HG03521 (cell line): ENCODE measurements around the gene ABCC9.

Source experiments
- ATAC-seq: cut with Tn5 transposase; IDR thresholded peaks from one replicate; pipeline ENCODE4 v1.9.1; 2021; ENCODE audit warnings: mild to moderate bottlenecking, moderate library complexity; ENCODE audit not compliant: unreplicated experiment

ABCC9 gene

GRCh38 chr12:21881965-21882364 lies 59.3 kb downstream of the ABCC9 start:
- no peak for ATAC-seq

- no peak for ATAC-seq
These were observed 61.9 kb downstream of the ABCC9 start for GRCh38 chr12:21879312-21879711.

GRCh38 chr12:21877293-21877982 lies 63.8 kb downstream of the ABCC9 start:
- no peak for ATAC-seq

GRCh38 chr12:21865846-21866245 lies 75.4 kb downstream of the ABCC9 start:
- ATAC-seq, result no peak

- ATAC-seq, result no peak
These were observed 80.7 kb downstream of the ABCC9 start for GRCh38 chr12:21860534-21860933.

- no peak for ATAC-seq
These were observed 81.1 kb downstream of the ABCC9 start for GRCh38 chr12:21860128-21860527.

- no peak for ATAC-seq
These were observed 89.0 kb downstream of the ABCC9 start for GRCh38 chr12:21852251-21852650.

GRCh38 chr12:21851151-21851550 lies 90.1 kb downstream of the ABCC9 start:
- ATAC-seq, result no peak

- ATAC-seq, result no peak
These were observed 90.8 kb downstream of the ABCC9 start for GRCh38 chr12:21850419-21850818.

- no peak for ATAC-seq
These were observed 91.3 kb downstream of the ABCC9 start for GRCh38 chr12:21849878-21850277.

GRCh38 chr12:21848192-21848591 lies 93.0 kb downstream of the ABCC9 start:
- no peak for ATAC-seq

- no peak for ATAC-seq
These were observed 97.4 kb downstream of the ABCC9 start for GRCh38 chr12:21843795-21844194.

- ATAC-seq, result no peak
These were observed 101.5 kb downstream of the ABCC9 start for GRCh38 chr12:21839776-21840175.

GRCh38 chr12:21837847-21838246 lies 103.4 kb downstream of the ABCC9 start:
- no peak for ATAC-seq

GRCh38 chr12:21831791-21832344 lies 109.4 kb downstream of the ABCC9 start:
- ATAC-seq, result no peak

- ATAC-seq, result no peak
These were observed 112.4 kb downstream of the ABCC9 start for GRCh38 chr12:21828779-21829178.

GRCh38 chr12:21828136-21828775 lies 113.0 kb downstream of the ABCC9 start:
- ATAC-seq, result no peak

- ATAC-seq, result no peak
These were observed 114.1 kb downstream of the ABCC9 start for GRCh38 chr12:21827083-21827482.

- ATAC-seq, result no peak
These were observed 114.7 kb downstream of the ABCC9 start for GRCh38 chr12:21826618-21826910.

- no peak for ATAC-seq
These were observed 115.2 kb downstream of the ABCC9 start for GRCh38 chr12:21825886-21826617.

- ATAC-seq, result no peak
These were observed 117.6 kb downstream of the ABCC9 start for GRCh38 chr12:21823581-21823980.

GRCh38 chr12:21819678-21820077 lies 121.5 kb downstream of the ABCC9 start:
- ATAC-seq, result no peak
